ENCODE data around the gene HELZ2. TPM values are rescaled to one million over a fixed set of nuclear protein-coding genes. Genes with fewer than 3 reads are reported as not detected.

HELZ2 gene
- total and polyA plus RNA-seq, 2 of the 4 experiments (the other 2 are of a cell fraction), result 4.7 to 10.6 TPM

- in situ Hi-C loops (cut with MboI; ENCODE audit: low sequenced_read_pairs), result no loop called here
- 60% methylated on average over 7 of the region's 19 CpGs; no CpG with 5 or more reads in 1 of the 2 experiments for WGBS, 2 experiments (ENCODE audit: extremely low coverage in 2 of 2, insufficient read length in 1 of 2)
- H3K27me3 ChIP-seq (ENCODE audit: control insufficient read depth, insufficient read depth, low read length), result no peaks in the 10 kb centered on the region
- TF ChIP-seq NFE2L2 (IDR thresholded peaks at IDR 0.05; ENCODE audit: low read depth, low read length), result no peak
- TF ChIP-seq CEBPB (IDR thresholded peaks at IDR 0.05; ENCODE audit: low read depth, low read length), result no peak
- no peak overlapping the region for H2AK5ac ChIP-seq (ENCODE audit: low read depth, low read length)
- no peak overlapping the region for H3K4me3 ChIP-seq (ENCODE audit: insufficient read depth, low read depth, low read length)
- intact Hi-C loops (cut with micrococcal nuclease), result no loop called here
- peak overlapping the region; percentile 56 for H2AFZ ChIP-seq (replicated peaks; ENCODE audit: low read length, poor library complexity)
- no peak for ATAC-seq (ENCODE audit: low read depth)
- no peaks in the 10 kb centered on the region for H4K20me1 ChIP-seq (ENCODE audit: insufficient read depth, low read length)
- peaks cover 10% of the 10 kb centered on the region for H3K4me1 ChIP-seq (ENCODE audit: control insufficient read depth, insufficient read depth, low read length)
- no peak overlapping the region for H2BK5ac ChIP-seq (ENCODE audit: low read depth, low read length, poor library complexity, severe bottlenecking)
- CTCF ChIA-PET, result no interaction called here
- peaks cover 4 to 13% of the 10 kb centered on the region in 2 experiments for H3K79me1 ChIP-seq (ENCODE audit: low read depth in 1 of 2, low read length in 2 of 2)
- no peak overlapping the region for H3K4me2 ChIP-seq (ENCODE audit: low read depth, low read length)
- H3K9me1 ChIP-seq (ENCODE audit: insufficient read depth, low read length), result peaks cover 3% of the 10 kb centered on the region; the same call in 1 of the 2 replicates
- no peak overlapping the region for H3K27ac ChIP-seq (ENCODE audit: insufficient read depth, low read length)
- no TSS peak for BruUV-seq (replicated peaks)
- H3K4ac ChIP-seq (ENCODE audit: low read depth, low read length), result no peak overlapping the region
- no peak overlapping the region for H4K8ac ChIP-seq (ENCODE audit: low read depth in 2 of 2, low read length in 2 of 2)
- no peak overlapping the region for H2BK120ac ChIP-seq (ENCODE audit: low read depth, low read length)
- H4K5ac ChIP-seq (ENCODE audit: low read depth, low read length), result no peak overlapping the region
- dilution Hi-C loops (cut with HindIII; ENCODE audit: low sequenced_read_pairs, unreplicated experiment), result no loop called here
- no peaks in the 10 kb centered on the region for H3K9me3 ChIP-seq (ENCODE audit: control insufficient read depth, insufficient read depth, low read length)
- no peak overlapping the region for H3K9ac ChIP-seq (ENCODE audit: low read depth, low read length)
- POLR2A ChIA-PET (ENCODE audit: unreplicated experiment), result no interaction called here
- no peak overlapping the region for H3K56ac ChIP-seq (ENCODE audit: extremely low read depth, insufficient read depth, low read length)
- no peak overlapping the region for H3K18ac ChIP-seq (ENCODE audit: low read depth, low read length)
- no peak overlapping the region for H3K23ac ChIP-seq (ENCODE audit: low read depth, low read length)
- no peak overlapping the region for H2BK20ac ChIP-seq (ENCODE audit: low read depth, low read length)
- no peak overlapping the region for H3K14ac ChIP-seq (replicated peaks; ENCODE audit: low read depth, low read length)
- DNase-seq, result no peak
- no peak overlapping the region for H2BK15ac ChIP-seq (ENCODE audit: low read depth, low read length)
- no peaks in the 10 kb centered on the region for H3K36me3 ChIP-seq (ENCODE audit: control insufficient read depth, insufficient read depth, low read length)
- no peak overlapping the region for H4K91ac ChIP-seq (ENCODE audit: insufficient read depth, low read depth, low read length)
- H2AK9ac ChIP-seq (replicated peaks; ENCODE audit: low read depth, low read length, poor library complexity), result no peak overlapping the region
Observed at GRCh38 chr20:63577317-63577894, 3.4 kb upstream of the HELZ2 start.
